Liver (tissue), 9 donors: ENCODE data around the gene KRTAP12-1. TPM values are rescaled to one million over a fixed set of nuclear protein-coding genes. Genes with fewer than 3 reads are reported as not detected.

Experiments used
- DNase-seq: peaks from one replicate; pipeline ENCODE4 v3.0.0-alpha.2; 2017; ENCODE audit warnings: low spot score
- H3K27ac ChIP-seq, 2 donors: one replicate each; pipeline ENCODE4 v1.7.0; 2013; ENCODE audit warnings: inconsistent platforms in 2 of 2, low read length in 2 of 2, control low read depth in 1 of 2, low read depth in 1 of 2, mild to moderate bottlenecking in 1 of 2
- H3K27me3 ChIP-seq, 4 donors: one replicate each; pipeline versions ENCODE4 v1.6.1 to v1.7.0; 2013; ENCODE audit warnings: low read length in 3 of 4, inconsistent platforms in 1 of 4, mild to moderate bottlenecking in 1 of 4, moderate library complexity in 1 of 4; ENCODE audit not compliant: control insufficient read depth in 4 of 4, insufficient read depth in 4 of 4
- H3K36me3 ChIP-seq, 4 donors: one replicate each; pipeline versions ENCODE4 v1.6.1 to v1.7.0; 2013; ENCODE audit warnings: low read length in 3 of 4, mild to moderate bottlenecking in 3 of 4, low read depth in 1 of 4, moderate library complexity in 1 of 4; ENCODE audit not compliant: control insufficient read depth in 4 of 4, insufficient read depth in 3 of 4
- H3K4me1 ChIP-seq, 4 donors: one replicate each; pipeline versions ENCODE4 v1.6.1 to v1.7.0; 2013; ENCODE audit warnings: low read length in 3 of 4, mild to moderate bottlenecking in 3 of 4, moderate library complexity in 1 of 4; ENCODE audit not compliant: control insufficient read depth in 4 of 4, insufficient read depth in 4 of 4
- H3K4me3 ChIP-seq, 3 donors: one replicate each; pipeline versions ENCODE4 v1.6.1 to v1.7.0; 2013; ENCODE audit warnings: low read length in 3 of 3, control low read depth in 1 of 3, low read depth in 1 of 3, mild to moderate bottlenecking in 1 of 3
- H3K9ac ChIP-seq, 2 donors: one replicate each; pipeline ENCODE4 v1.7.0; 2013; ENCODE audit warnings: low read length in 2 of 2, mild to moderate bottlenecking in 2 of 2, moderate library complexity in 2 of 2, control low read depth in 1 of 2, low read depth in 1 of 2
- H3K9me3 ChIP-seq, 4 donors: one replicate each; pipeline versions ENCODE4 v1.6.1 to v1.7.0; 2013; ENCODE audit warnings: low read length in 3 of 4; ENCODE audit not compliant: control insufficient read depth in 4 of 4
- EGR1 ChIP-seq, 2 donors: IDR thresholded peaks; 2 replicates each; pipeline ENCODE4 v1.6.1; 2016 to 2018; ENCODE audit warnings: antibody characterized with exemption in 2 of 2, low read depth in 2 of 2
- FOXA1 ChIP-seq: IDR thresholded peaks from 2 replicates; pipeline ENCODE4 v1.6.1; 2016; ENCODE audit warnings: antibody characterized with exemption
- FOXA2 ChIP-seq: IDR thresholded peaks from 2 replicates; pipeline ENCODE4 v1.6.1; 2016; ENCODE audit warnings: antibody characterized with exemption
- GABPA ChIP-seq, 2 donors: IDR thresholded peaks in 1 of 2; conservative IDR thresholded peaks in 1 of 2; 2 replicates each; pipeline ENCODE4 v1.6.1; 2016; ENCODE audit warnings: antibody characterized with exemption in 2 of 2, mild to moderate bottlenecking in 1 of 2, moderate library complexity in 1 of 2
- HNF4A ChIP-seq, 2 donors: conservative IDR thresholded peaks; 2 replicates each; pipeline ENCODE4 v1.6.1; 2016; ENCODE audit warnings: antibody characterized with exemption in 2 of 2, mild to moderate bottlenecking in 2 of 2
- JUND ChIP-seq, 2 donors: IDR thresholded peaks; 2 replicates each; pipeline ENCODE4 v1.6.1; 2016; ENCODE audit warnings: antibody characterized with exemption in 2 of 2
- NR2F2 ChIP-seq: IDR thresholded peaks from 2 replicates; pipeline ENCODE4 v1.6.1; 2016; ENCODE audit warnings: antibody characterized with exemption
- RAD21 ChIP-seq, 2 donors: IDR thresholded peaks; 2 replicates each; pipeline ENCODE4 v1.6.1; 2016; ENCODE audit warnings: antibody characterized with exemption in 2 of 2, mild to moderate bottlenecking in 2 of 2
- REST ChIP-seq: IDR thresholded peaks from 2 replicates; pipeline ENCODE4 v1.6.1; 2016; ENCODE audit warnings: antibody characterized with exemption, mild to moderate bottlenecking
- RXRA ChIP-seq, 2 donors: IDR thresholded peaks; 2 replicates each; pipeline ENCODE4 v1.6.1; 2017 to 2018; ENCODE audit warnings: antibody characterized with exemption in 2 of 2, mild to moderate bottlenecking in 1 of 2
- SP1 ChIP-seq: IDR thresholded peaks from 2 replicates; pipeline ENCODE4 v1.6.1; 2018; ENCODE audit warnings: antibody characterized with exemption, mild to moderate bottlenecking
- TAF1 ChIP-seq: conservative IDR thresholded peaks from 2 replicates; pipeline ENCODE4 v1.6.1; 2016; ENCODE audit warnings: antibody characterized with exemption, mild to moderate bottlenecking
- YY1 ChIP-seq: IDR thresholded peaks from 2 replicates; pipeline ENCODE4 v1.6.1; 2016; ENCODE audit warnings: antibody characterized with exemption, mild to moderate bottlenecking
- WGBS: extraction: QIAGEN DNeasy Blood & Tissue Kit; methylation state at CpG from one replicate; pipeline ENCODE4 v1.1.7; 2013; 5-methylcytosine and 5-hydroxymethylcytosine counted together
- polyA plus RNA-seq, 2 donors: library from polyadenylated mRNA; stranded (reverse) in 1 of 2; unstranded in 1 of 2; fragments of 200-250 nt in 1 of 2; fragments of >200 nt in 1 of 2; fragmentation: Nextera tagmentation in 1 of 2; extraction: Ambion mirVana in 1 of 2; gene quantifications; one replicate each; pipeline versions ENCODE4 v1.2.1 to v1.2.3, GENCODE V29; 2013 to 2015
- total RNA-seq, 2 donors: library from RNA; depleted of rRNA; stranded (reverse); fragments of >200 nt; gene quantifications; one replicate each; pipeline ENCODE4 v1.2.3, GENCODE V29; 2014
- TF ChIP-seq, protein P1 (sequence below): IDR thresholded peaks from 2 replicates; pipeline ENCODE4 v1.6.1; 2016; ENCODE audit warnings: antibody characterized with exemption
- TF ChIP-seq, protein P2 (sequence below): IDR thresholded peaks from 2 replicates; pipeline ENCODE4 v1.6.1; 2016; ENCODE audit warnings: antibody characterized with exemption
- donor health status: healthy.
- donor health status: healthy.
- donor health status: healthy.
- donor health status: healthy.
- donor health status: healthy.

KRTAP12-1 gene
- total RNA-seq: not detected
- polyA plus RNA-seq: not detected

GRCh38 chr21:44681861-44682579 lies at the start of gene KRTAP12-1:
KRTAP12-1 (minus strand) TSS chr21:44682163; CDS start chr21:44682123, 40 bp downstream.
- H3K27me3 ChIP-seq: no peaks in the 10 kb centered on the region
- no peak within 1 kb of the TSS for H3K27ac ChIP-seq
- H3K9ac ChIP-seq: no peak within 1 kb of the TSS
- WGBS: 82% methylated on average over 23 of the region's 23 CpGs
- no peaks in the 10 kb centered on the region for H3K4me1 ChIP-seq
- no peaks in the 10 kb centered on the region for H3K9me3 ChIP-seq
- no peak within 1 kb of the TSS for H3K4me3 ChIP-seq
- DNase-seq: no peak
- no peaks in the 10 kb centered on the region for H3K36me3 ChIP-seq
- no peak for TF ChIP-seq JUND (IDR thresholded peaks at IDR 0.05)
- TF ChIP-seq NR2F2: no peak
- TF ChIP-seq FOXA1: no peak
- no peak for TF ChIP-seq FOXA2
- TF ChIP-seq RAD21 (IDR thresholded peaks at IDR 0.05): no peak

GRCh38 chr21:44730951-44731579 lies 49.1 kb upstream of the KRTAP12-1 start:
- Histone ChIP-seq H3K4me3 (no peak overlapping the region), H3K27me3 (no peaks in the 10 kb centered on the region), H3K9me3 (no peaks in the 10 kb centered on the region), H3K27ac (no peak overlapping the region), H3K4me1 (no peaks in the 10 kb centered on the region), H3K9ac (no peak overlapping the region), H3K36me3 (no peaks in the 10 kb centered on the region)
- no peak for TF ChIP-seq RXRA (IDR thresholded peaks at IDR 0.05)
- TF ChIP-seq SP1: no peak
- no peak for TF ChIP-seq EGR1 (IDR thresholded peaks at IDR 0.05; ENCODE audit: low read depth in 2 of 2)
- TF ChIP-seq NR2F2: no peak
- TF ChIP-seq, protein P1, sequence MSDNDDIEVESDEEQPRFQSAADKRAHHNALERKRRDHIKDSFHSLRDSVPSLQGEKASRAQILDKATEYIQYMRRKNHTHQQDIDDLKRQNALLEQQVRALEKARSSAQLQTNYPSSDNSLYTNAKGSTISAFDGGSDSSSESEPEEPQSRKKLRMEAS: no peak
- no peak for TF ChIP-seq YY1
- no peak for TF ChIP-seq TAF1
- TF ChIP-seq, protein P2, sequence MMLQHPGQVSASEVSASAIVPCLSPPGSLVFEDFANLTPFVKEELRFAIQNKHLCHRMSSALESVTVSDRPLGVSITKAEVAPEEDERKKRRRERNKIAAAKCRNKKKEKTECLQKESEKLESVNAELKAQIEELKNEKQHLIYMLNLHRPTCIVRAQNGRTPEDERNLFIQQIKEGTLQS: no peak
- TF ChIP-seq REST: no peak
- TF ChIP-seq GABPA (IDR thresholded peaks at IDR 0.05 in 1 of 2, conservative IDR thresholded peaks at IDR 0.05 in 1 of 2): no peak
- TF ChIP-seq HNF4A (conservative IDR thresholded peaks at IDR 0.05): no peak
- no peak for TF ChIP-seq RAD21 (IDR thresholded peaks at IDR 0.05)
- DNase-seq: no peak
- 67% methylated on average over 9 of the region's 9 CpGs for WGBS
